Stomach (tissue), 9 donors: ENCODE measurements around the gene TTC34. TPM values are rescaled to one million over a fixed set of nuclear protein-coding genes. Genes with fewer than 3 reads are reported as not detected.

Experiments
- DNase-seq, 2 donors: peaks; one replicate each; pipeline versions ENCODE4 v3.0.0 to v3.0.0-alpha.2; 2013 to 2019
- H3K27ac ChIP-seq, 5 donors: fragments of 200-600 bp in 4 of 5; sonication (generic) in 4 of 5; one replicate each; pipeline ENCODE4 v1.5.1; 2013 to 2019; ENCODE audit warnings: mild to moderate bottlenecking in 1 of 5, moderate library complexity in 1 of 5
- H3K27me3 ChIP-seq, 3 donors: fragments of 200-600 bp; sonication (generic); one replicate each; pipeline ENCODE4 v1.5.1; 2017 to 2019; ENCODE audit warnings: mixed run types in 1 of 3
- H3K36me3 ChIP-seq, 4 donors: fragments of 200-600 bp; sonication (generic); 1 replicate in 3 of 4; 2 replicates in 1 of 4; pipeline ENCODE4 v1.5.1; 2016 to 2019
- H3K4me1 ChIP-seq, 4 donors: fragments of 200-600 bp; sonication (generic); one replicate each; pipeline ENCODE4 v1.5.1; 2016 to 2019
- H3K4me3 ChIP-seq, 4 donors: fragments of 200-600 bp; sonication (generic) in 3 of 4; one replicate each; pipeline ENCODE4 v1.5.1; 2016 to 2019; ENCODE audit warnings: mild to moderate bottlenecking in 1 of 4
- H3K9me3 ChIP-seq, 4 donors: fragments of 200-600 bp; sonication (generic); one replicate each; pipeline ENCODE4 v1.5.1; 2016 to 2019
- EP300 ChIP-seq: sonication (generic); formaldehyde crosslinking; IDR thresholded peaks from one replicate; pipeline ENCODE4 v1.6.1; 2017; ENCODE audit warnings: antibody characterized with exemption
- POLR2A ChIP-seq, 4 donors: fragments of 450-650 bp; IDR thresholded peaks; one replicate each; pipeline ENCODE4 v1.6.1; 2016; ENCODE audit warnings: antibody characterized with exemption in 4 of 4, control low read depth in 2 of 4, mild to moderate bottlenecking in 1 of 4, moderate library complexity in 1 of 4
- POLR2AphosphoS5 ChIP-seq, 3 donors: sonication (generic); formaldehyde crosslinking; IDR thresholded peaks; one replicate each; pipeline ENCODE4 v1.6.1; 2016; ENCODE audit warnings: antibody characterized with exemption in 3 of 3
- WGBS, 5 donors: extraction: QIAGEN DNeasy Blood & Tissue Kit in 3 of 5; methylation state at CpG; one replicate each; pipeline versions ENCODE4 v1.1.5 to v1.1.7; 2013 to 2018; 5-methylcytosine and 5-hydroxymethylcytosine counted together
- intact Hi-C: fragments of 100-400 bp; cut with DNase I; formaldehyde crosslinking; loops from one replicate; pipeline ENCODE4 v1.15.1; 2023; ENCODE audit warnings: low total_unique reads
- polyA plus RNA-seq, 3 donors: library from polyadenylated mRNA; stranded (reverse); fragments of 200-250 nt; gene quantifications; one replicate each; pipeline ENCODE4 v1.2.3, GENCODE V29; 2013
- total RNA-seq, 5 donors: library from RNA; depleted of rRNA; stranded (reverse); fragments of >200 nt; gene quantifications; one replicate each; pipeline versions ENCODE4 v1.1.0 to v1.2.3, GENCODE V29; 2014 to 2016
- TF ChIP-seq, protein P1 (sequence below), 7 experiments: fragments of 450-650 bp in 4 of 7; fragments of 200-600 bp in 3 of 7; sonication (generic) in 3 of 7; IDR thresholded peaks; one replicate each; pipeline ENCODE4 v1.5.1; 2016 to 2019; ENCODE audit warnings: antibody characterized with exemption in 7 of 7, control low read depth in 2 of 7, mild to moderate bottlenecking in 1 of 7
- donor health status: healthy with polysubstance abuse.
- donor health status: Bipolar disorder and iron deficiency.
- donor health status: healthy.

TTC34 gene
- total and polyA plus RNA-seq, 8 donors: 0.06 to 1.3 (median 0.33) TPM; not detected in 2

DNA sequence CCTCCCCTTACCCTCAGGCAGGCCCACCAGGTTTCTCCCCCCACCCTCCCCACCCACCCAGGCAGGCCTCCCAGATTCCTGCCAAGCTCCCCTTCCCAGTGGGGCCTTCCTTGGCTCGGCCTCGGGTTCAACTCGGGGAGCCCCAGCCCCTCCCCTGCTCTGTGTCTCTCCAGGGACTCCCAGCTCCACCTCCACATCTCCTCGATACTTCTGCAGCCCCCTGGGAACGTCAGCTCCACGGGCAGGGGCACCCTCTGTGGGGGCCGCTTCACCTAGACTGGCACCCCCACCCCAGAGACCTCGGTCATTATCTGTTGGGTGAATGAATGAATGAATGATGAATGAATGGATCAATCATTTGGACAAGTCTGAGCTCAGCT lies 169.5 kb downstream of the TTC34 start:
- TF ChIP-seq EP300: no peak
- TF ChIP-seq, protein P1, sequence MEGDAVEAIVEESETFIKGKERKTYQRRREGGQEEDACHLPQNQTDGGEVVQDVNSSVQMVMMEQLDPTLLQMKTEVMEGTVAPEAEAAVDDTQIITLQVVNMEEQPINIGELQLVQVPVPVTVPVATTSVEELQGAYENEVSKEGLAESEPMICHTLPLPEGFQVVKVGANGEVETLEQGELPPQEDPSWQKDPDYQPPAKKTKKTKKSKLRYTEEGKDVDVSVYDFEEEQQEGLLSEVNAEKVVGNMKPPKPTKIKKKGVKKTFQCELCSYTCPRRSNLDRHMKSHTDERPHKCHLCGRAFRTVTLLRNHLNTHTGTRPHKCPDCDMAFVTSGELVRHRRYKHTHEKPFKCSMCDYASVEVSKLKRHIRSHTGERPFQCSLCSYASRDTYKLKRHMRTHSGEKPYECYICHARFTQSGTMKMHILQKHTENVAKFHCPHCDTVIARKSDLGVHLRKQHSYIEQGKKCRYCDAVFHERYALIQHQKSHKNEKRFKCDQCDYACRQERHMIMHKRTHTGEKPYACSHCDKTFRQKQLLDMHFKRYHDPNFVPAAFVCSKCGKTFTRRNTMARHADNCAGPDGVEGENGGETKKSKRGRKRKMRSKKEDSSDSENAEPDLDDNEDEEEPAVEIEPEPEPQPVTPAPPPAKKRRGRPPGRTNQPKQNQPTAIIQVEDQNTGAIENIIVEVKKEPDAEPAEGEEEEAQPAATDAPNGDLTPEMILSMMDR (IDR thresholded peaks at IDR 0.05): no peak
- TF ChIP-seq POLR2A (IDR thresholded peaks at IDR 0.05): no peak
- no peak for TF ChIP-seq POLR2AphosphoS5 (IDR thresholded peaks at IDR 0.05)
- WGBS, 5 donors: 41 to 68% (median 49%) methylated on average over 6 to 8 of the region's 8 CpGs
- Histone ChIP-seq H3K36me3 (no peaks in the 10 kb centered on the region), H3K9me3 (peaks cover 0 to 7% (median 6%) of the 10 kb centered on the region in 4 donors), H3K27me3 (peaks cover 27 to 96% (median 64%) of the 10 kb centered on the region in 3 donors), H3K27ac (no peak overlapping the region), H3K4me3 (no peak overlapping the region), H3K4me1 (peaks cover 0 to 21% (median 15%) of the 10 kb centered on the region in 4 donors)
- intact Hi-C loops: no loop called here
- DNase-seq: no peak

GRCh38 chr1:2631136-2632050 lies 170.1 kb downstream of the TTC34 start:
- WGBS, 5 donors: 56 to 70% (median 61%) methylated on average over 24 of the region's 24 CpGs
- no peak overlapping the region for H3K4me3 ChIP-seq
- peak in 1 of 2 donors; percentile 56 for DNase-seq
- peaks cover 0 to under 1% (median 0%) of the 10 kb centered on the region in 4 donors for H3K9me3 ChIP-seq
- H3K27me3 ChIP-seq: peaks cover 27 to 96% (median 66%) of the 10 kb centered on the region in 3 donors
- H3K36me3 ChIP-seq: no peaks in the 10 kb centered on the region
- peaks cover 0 to 21% (median 15%) of the 10 kb centered on the region in 4 donors for H3K4me1 ChIP-seq
- intact Hi-C loops: no loop called here
- H3K27ac ChIP-seq: no peak overlapping the region
- TF ChIP-seq EP300 (no peak), POLR2AphosphoS5 (IDR thresholded peaks at IDR 0.05) (no peak), POLR2A (IDR thresholded peaks at IDR 0.05) (no peak)
- TF ChIP-seq, protein P1 (IDR thresholded peaks at IDR 0.05): no peak

- no peak overlapping the region for H3K27ac ChIP-seq
- intact Hi-C loops: no loop called here
- TF ChIP-seq, protein P1 (IDR thresholded peaks at IDR 0.05): no peak
- peaks cover 27 to 96% (median 72%) of the 10 kb centered on the region in 3 donors for H3K27me3 ChIP-seq
- no peaks in the 10 kb centered on the region for H3K9me3 ChIP-seq
- 89 to 94% (median 93%) methylated on average over 35 of the region's 35 CpGs for WGBS, 5 donors
- no peaks in the 10 kb centered on the region for H3K36me3 ChIP-seq
- no peak for DNase-seq
- H3K4me1 ChIP-seq: peaks cover 0 to 21% (median 15%) of the 10 kb centered on the region in 4 donors
- no peak overlapping the region for H3K4me3 ChIP-seq
Observed at GRCh38 chr1:2630498-2631135, 170.9 kb downstream of the TTC34 start.

GRCh38 chr1:2629627-2630497 lies 171.6 kb downstream of the TTC34 start:
- 83 to 91% (median 86%) methylated on average over 19 to 23 of the region's 23 CpGs for WGBS, 5 donors
- intact Hi-C loops: no loop called here
- H3K4me1 ChIP-seq: peaks cover 0 to 21% (median 15%) of the 10 kb centered on the region in 4 donors
- DNase-seq: no peak
- no peaks in the 10 kb centered on the region for H3K36me3 ChIP-seq
- TF ChIP-seq POLR2AphosphoS5 (IDR thresholded peaks at IDR 0.05): no peak
- no peak for TF ChIP-seq POLR2A (IDR thresholded peaks at IDR 0.05)
- TF ChIP-seq EP300: no peak
- TF ChIP-seq, protein P1 (IDR thresholded peaks at IDR 0.05): no peak
- H3K27ac ChIP-seq: no peak overlapping the region
- H3K9me3 ChIP-seq: no peaks in the 10 kb centered on the region
- H3K4me3 ChIP-seq: no peak overlapping the region
- peaks cover 27 to 97% (median 68%) of the 10 kb centered on the region in 3 donors for H3K27me3 ChIP-seq
